CD4-positive, alpha-beta T cell treated with Interleukin-21 for 1 hour (primary cell): Measurements from ENCODE around the gene SF3A2.
A peak's percentile ranks its signal among the peaks of the same experiment; 100 is the strongest.
"Not testable (repeated sequence)": the region's sequence is repeated elsewhere in the genome, so short reads cannot be mapped to it uniquely, and the experiment has no call there.

ENCODE experiments used
- DNase-seq: peaks from one replicate; pipeline ENCODE4 v3.0.0-alpha.2; 2020

Gene SF3A2

DNA sequence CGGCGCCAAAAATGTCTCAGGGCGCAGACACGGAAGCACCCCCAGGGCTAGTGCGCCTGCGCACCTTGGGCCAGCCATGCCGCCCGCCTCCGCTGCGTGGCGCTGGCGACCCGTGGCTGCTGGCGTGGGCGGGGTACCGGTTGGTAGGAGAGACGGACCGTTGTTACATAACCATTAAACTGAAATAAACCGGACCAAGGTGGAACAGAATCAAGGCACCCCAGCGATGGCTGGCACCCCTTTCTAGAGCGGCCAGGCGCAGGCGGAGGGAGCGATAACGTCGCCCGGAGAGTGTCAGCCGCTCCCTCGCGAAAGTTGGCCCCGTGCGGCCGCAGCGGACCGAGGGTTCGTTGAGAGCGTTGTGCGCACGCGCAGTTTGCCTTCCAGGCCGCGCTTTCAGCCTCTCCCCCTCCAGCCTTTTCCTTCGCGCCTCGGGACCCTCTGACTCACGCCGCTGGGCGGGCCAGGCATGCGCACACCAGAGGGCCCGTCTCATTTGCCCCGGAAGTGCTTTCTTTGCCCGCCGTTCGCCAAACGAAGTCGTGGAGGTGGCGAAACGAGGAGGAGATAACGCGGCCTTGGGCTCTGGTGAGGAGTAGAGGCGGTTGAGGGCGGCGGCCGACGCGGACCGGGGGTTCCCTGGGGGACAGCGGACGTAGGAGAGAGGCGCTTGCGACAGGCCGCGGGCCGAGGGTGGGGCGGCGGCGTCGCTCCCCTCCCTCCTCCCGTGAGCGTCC, at the start of gene SF3A2, which contains the start of gene PLEKHJ1:
SF3A2 (plus strand) TSS at position 511 of the 737 bp plus-strand sequence. CDS start 6,595 bp downstream, outside the sequence.
PLEKHJ1 (minus strand) TSS at position 16 of the 737 bp plus-strand sequence. CDS start 81 bp downstream, outside the sequence.
- DNase-seq: peak; percentile 98

- DNase-seq: no peak
Measured at GRCh38 chr19:2187159-2187558, 49.5 kb upstream of the SF3A2 start.

- no peak for DNase-seq
Measured at GRCh38 chr19:2188708-2189385, 47.8 kb upstream of the SF3A2 start.

DNA sequence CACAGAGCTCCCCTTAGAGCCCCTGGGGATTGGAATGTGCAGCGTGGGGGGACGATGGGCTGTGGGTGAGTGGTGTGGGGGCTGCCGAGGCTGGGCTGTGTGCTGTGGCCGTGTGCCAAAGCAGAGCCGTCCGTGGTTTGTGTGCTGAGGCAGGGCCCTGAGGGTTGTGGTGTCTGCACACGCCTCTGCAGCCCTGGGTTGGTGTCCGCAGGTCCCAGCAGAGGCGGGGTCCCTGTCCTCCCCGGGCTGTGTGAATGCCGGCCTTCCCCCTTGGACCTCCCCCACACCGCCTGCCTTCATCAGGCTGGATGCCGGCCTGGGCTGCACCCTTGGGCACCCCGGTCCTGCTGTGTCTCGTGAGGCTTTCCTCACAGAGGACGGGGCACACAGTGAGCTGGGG, 46.7 kb upstream of the SF3A2 start:
- DNase-seq: no peak

DNA sequence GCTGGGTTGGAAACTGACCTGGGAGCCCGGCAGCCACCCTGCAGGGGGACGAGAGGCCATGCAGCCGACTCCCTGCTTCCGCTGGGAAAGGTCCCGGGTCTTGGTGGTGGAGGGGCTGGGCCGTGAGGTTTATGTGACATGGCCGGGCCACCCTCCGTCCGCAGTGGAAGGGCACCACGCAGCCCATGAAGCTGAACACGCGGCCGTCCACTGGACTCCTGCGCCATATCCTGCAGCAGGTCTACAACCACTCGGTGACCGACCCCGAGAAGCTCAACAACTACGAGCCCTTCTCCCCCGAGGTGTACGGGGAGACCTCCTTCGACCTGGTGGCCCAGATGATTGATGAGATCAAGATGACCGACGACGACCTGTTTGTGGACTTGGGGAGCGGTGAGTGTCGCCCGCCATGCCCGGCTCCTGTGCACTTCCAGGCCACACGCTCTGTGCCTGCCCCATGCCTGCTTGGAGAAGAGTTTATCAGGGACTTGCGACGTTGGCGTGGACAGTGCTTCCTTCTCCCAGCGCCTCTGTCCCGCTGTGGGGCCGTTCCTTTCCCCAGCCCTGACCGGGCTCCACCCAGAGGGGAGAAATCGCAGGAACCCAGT, 45.7 kb upstream of the SF3A2 start:
- no peak for DNase-seq

- no peak for DNase-seq
Measured at GRCh38 chr19:2191456-2192310, 44.9 kb upstream of the SF3A2 start.

GRCh38 chr19:2192862-2193261, 43.8 kb upstream of the SF3A2 start:
- no peak for DNase-seq

GRCh38 chr19:2193807-2194206, 42.8 kb upstream of the SF3A2 start:
- no peak for DNase-seq

GRCh38 chr19:2194513-2195078, 42.0 kb upstream of the SF3A2 start:
- no peak for DNase-seq

- no peak for DNase-seq
Measured at GRCh38 chr19:2195361-2195760, 41.3 kb upstream of the SF3A2 start.

DNA sequence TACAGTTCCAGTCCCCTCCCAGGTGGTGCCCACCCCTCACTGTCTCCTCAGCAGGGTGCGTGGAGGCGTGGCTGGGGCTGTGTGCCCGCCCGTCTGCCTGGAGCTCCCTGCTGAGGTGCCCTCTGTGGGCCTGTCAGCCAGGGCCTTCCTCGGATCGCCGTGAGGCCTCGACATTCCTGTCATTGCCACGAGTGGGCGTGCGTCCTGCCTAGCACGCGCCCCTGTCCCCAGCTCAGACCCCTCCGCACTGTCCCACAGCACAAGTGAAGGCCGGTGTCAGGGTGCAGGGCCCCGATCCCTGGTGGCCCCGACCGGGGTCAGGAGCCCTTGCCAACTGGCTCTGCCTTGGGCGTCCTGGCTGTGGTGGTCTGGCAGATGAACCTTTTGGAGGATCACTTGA, 40.7 kb upstream of the SF3A2 start:
- no peak for DNase-seq

DNA sequence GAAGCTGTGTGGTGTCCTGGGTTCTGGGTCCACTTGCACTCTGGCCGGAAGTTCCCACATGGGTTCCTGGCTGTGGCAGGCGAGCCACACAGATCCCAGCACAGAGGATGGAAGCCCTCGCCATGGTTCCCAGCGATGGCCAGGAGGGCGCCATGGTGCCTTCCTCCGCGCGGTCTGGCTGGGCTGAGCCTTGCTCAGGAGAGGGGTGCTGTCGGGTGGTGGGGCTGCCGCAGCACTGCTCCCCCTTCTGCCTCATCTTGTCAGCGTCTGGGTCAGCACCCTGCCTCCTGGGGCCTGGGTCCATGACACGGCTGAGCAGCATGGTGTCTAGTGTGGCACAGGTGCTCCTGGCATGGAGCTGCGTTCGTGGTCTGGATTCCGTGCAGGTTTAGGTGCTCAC, 39.4 kb upstream of the SF3A2 start:
- no peak for DNase-seq

DNA sequence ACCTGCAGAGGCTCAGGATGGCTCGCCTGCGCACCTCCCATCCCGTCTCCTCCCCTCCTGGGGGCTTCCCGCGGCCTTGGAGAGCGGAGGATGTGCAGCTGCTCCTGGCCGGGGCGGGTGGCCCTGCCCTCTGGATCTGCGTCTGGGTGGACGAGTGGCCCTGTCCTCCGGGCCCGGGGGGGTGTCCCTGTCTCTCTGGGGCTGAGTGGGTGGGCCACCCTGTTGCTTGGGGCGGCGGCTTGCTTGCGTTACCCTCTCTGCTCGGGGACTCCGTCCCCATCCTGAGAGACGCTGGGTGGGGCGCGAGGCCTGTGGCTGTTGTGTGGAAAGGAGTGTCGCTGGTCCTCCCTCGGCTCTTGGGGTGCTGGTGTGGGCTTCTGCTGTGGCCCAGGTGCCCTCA, 38.3 kb upstream of the SF3A2 start:
- no peak for DNase-seq

DNA sequence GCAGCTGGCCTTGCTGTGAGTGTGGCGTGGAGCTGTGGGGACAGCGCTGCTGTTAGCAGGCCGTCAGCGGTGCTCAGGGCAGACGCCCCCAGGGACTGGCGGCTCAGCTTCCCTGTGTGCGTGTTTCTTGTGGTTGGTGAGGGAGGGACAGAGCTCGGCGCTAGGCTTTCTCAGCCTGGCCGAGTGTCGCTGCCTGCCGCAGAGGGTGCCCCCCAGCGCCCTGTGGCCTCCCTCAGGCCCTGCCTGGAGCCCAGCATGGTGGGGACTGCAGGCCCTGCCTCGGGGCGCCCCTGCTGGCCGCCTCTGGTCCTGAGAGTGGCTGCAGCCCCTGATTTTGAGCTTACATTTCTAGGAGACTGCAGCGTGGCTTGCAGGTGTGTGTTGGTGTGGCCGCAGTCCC, 37.4 kb upstream of the SF3A2 start:
- no peak for DNase-seq

- DNase-seq: no peak
Measured at GRCh38 chr19:2199861-2200623, 36.6 kb upstream of the SF3A2 start.

GRCh38 chr19:2200624-2201294, 35.9 kb upstream of the SF3A2 start:
- not testable (repeated sequence) for DNase-seq

GRCh38 chr19:2201473-2202148, 35.0 kb upstream of the SF3A2 start:
- no peak for DNase-seq

DNA sequence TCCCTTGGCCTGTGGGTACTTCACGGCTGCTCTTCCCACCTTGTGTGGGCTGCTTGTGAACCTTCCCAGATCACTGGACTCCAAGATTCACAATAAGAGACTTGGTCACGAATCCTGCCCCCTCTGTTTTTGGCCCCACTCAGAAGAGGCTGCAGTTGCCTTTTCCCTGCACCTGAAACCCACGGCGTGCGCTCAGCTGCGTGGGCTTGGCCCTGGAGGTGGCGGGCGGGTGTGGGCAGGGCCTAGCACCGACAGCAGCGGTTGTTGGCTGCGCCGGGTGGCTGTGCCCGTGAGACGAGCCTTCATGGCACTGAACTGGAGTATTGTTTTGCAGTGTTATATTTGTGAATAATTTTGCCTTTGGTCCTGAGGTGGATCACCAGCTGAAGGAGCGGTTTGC, 34.3 kb upstream of the SF3A2 start:
- no peak for DNase-seq

- no peak for DNase-seq
Measured at GRCh38 chr19:2207008-2207407, 29.6 kb upstream of the SF3A2 start.

DNA sequence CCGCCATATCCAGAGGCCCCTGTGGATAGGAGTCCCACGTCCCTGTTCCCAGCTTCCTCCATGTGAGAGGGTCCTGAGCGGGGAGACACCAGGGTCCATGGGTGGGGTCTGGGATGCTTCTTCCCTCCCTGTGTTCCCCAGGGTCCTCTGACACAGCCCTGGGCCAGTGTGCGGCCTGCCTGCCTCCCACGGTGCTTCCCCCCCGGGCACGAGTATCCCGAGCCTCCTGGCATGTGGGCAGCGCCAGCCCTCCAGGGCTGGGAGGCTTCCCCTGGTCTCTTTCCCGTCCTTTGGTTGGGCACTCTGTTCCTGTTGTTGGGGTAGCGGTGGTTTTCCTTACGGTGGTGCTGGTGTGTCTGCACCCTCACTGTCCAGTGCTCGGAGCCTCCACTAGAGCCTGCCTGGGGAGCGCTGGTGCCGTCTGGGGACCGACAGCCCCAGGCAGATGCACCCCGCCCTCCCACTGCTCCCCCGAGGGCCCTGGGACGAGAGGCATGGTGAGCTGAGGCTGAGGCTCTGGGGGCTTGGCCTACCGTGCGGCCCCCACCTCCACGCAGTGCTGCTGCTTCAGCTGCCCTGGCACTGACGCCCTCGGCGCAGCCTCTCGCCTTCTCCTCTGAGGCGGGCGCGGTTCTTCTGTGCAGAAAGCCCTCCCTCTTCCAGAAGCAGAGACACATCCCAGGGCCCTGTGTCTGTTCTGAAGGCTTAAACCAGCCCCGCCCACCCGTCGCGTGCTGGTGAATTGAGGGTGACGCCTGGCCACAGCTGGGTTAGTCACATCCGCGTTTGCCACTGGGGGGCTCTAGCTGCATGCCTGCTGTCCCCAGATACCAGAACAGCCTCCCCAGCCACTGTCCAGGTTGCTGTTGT, 28.4 kb upstream of the SF3A2 start:
- DNase-seq: peak; percentile 28
